Liver (tissue), 9 donors: ENCODE measurements around the gene KLK13. TPM values are rescaled to one million over a fixed set of nuclear protein-coding genes. Genes with fewer than 3 reads are reported as not detected.

Experiments
- DNase-seq: peaks from one replicate; pipeline ENCODE4 v3.0.0-alpha.2; 2017; ENCODE audit warnings: low spot score
- H3K27ac ChIP-seq, 2 donors: one replicate each; pipeline ENCODE4 v1.7.0; 2013; ENCODE audit warnings: inconsistent platforms in 2 of 2, low read length in 2 of 2, control low read depth in 1 of 2, low read depth in 1 of 2, mild to moderate bottlenecking in 1 of 2
- H3K27me3 ChIP-seq, 4 donors: one replicate each; pipeline versions ENCODE4 v1.6.1 to v1.7.0; 2013; ENCODE audit warnings: low read length in 3 of 4, inconsistent platforms in 1 of 4, mild to moderate bottlenecking in 1 of 4, moderate library complexity in 1 of 4; ENCODE audit not compliant: control insufficient read depth in 4 of 4, insufficient read depth in 4 of 4
- H3K36me3 ChIP-seq, 4 donors: one replicate each; pipeline versions ENCODE4 v1.6.1 to v1.7.0; 2013; ENCODE audit warnings: low read length in 3 of 4, mild to moderate bottlenecking in 3 of 4, low read depth in 1 of 4, moderate library complexity in 1 of 4; ENCODE audit not compliant: control insufficient read depth in 4 of 4, insufficient read depth in 3 of 4
- H3K4me1 ChIP-seq, 4 donors: one replicate each; pipeline versions ENCODE4 v1.6.1 to v1.7.0; 2013; ENCODE audit warnings: low read length in 3 of 4, mild to moderate bottlenecking in 3 of 4, moderate library complexity in 1 of 4; ENCODE audit not compliant: control insufficient read depth in 4 of 4, insufficient read depth in 4 of 4
- H3K4me3 ChIP-seq, 3 donors: one replicate each; pipeline versions ENCODE4 v1.6.1 to v1.7.0; 2013; ENCODE audit warnings: low read length in 3 of 3, control low read depth in 1 of 3, low read depth in 1 of 3, mild to moderate bottlenecking in 1 of 3
- H3K9ac ChIP-seq, 2 donors: one replicate each; pipeline ENCODE4 v1.7.0; 2013; ENCODE audit warnings: low read length in 2 of 2, mild to moderate bottlenecking in 2 of 2, moderate library complexity in 2 of 2, control low read depth in 1 of 2, low read depth in 1 of 2
- H3K9me3 ChIP-seq, 4 donors: one replicate each; pipeline versions ENCODE4 v1.6.1 to v1.7.0; 2013; ENCODE audit warnings: low read length in 3 of 4; ENCODE audit not compliant: control insufficient read depth in 4 of 4
- EGR1 ChIP-seq, 2 donors: IDR thresholded peaks; 2 replicates each; pipeline ENCODE4 v1.6.1; 2016 to 2018; ENCODE audit warnings: antibody characterized with exemption in 2 of 2, low read depth in 2 of 2
- FOXA1 ChIP-seq: IDR thresholded peaks from 2 replicates; pipeline ENCODE4 v1.6.1; 2016; ENCODE audit warnings: antibody characterized with exemption
- FOXA2 ChIP-seq: IDR thresholded peaks from 2 replicates; pipeline ENCODE4 v1.6.1; 2016; ENCODE audit warnings: antibody characterized with exemption
- GABPA ChIP-seq, 2 donors: IDR thresholded peaks in 1 of 2; conservative IDR thresholded peaks in 1 of 2; 2 replicates each; pipeline ENCODE4 v1.6.1; 2016; ENCODE audit warnings: antibody characterized with exemption in 2 of 2, mild to moderate bottlenecking in 1 of 2, moderate library complexity in 1 of 2
- HNF4A ChIP-seq, 2 donors: conservative IDR thresholded peaks; 2 replicates each; pipeline ENCODE4 v1.6.1; 2016; ENCODE audit warnings: antibody characterized with exemption in 2 of 2, mild to moderate bottlenecking in 2 of 2
- HNF4G ChIP-seq: IDR thresholded peaks from 2 replicates; pipeline ENCODE4 v1.6.1; 2016; ENCODE audit warnings: antibody characterized with exemption
- JUND ChIP-seq, 2 donors: IDR thresholded peaks; 2 replicates each; pipeline ENCODE4 v1.6.1; 2016; ENCODE audit warnings: antibody characterized with exemption in 2 of 2
- NR2F2 ChIP-seq: IDR thresholded peaks from 2 replicates; pipeline ENCODE4 v1.6.1; 2016; ENCODE audit warnings: antibody characterized with exemption
- RAD21 ChIP-seq, 2 donors: IDR thresholded peaks; 2 replicates each; pipeline ENCODE4 v1.6.1; 2016; ENCODE audit warnings: antibody characterized with exemption in 2 of 2, mild to moderate bottlenecking in 2 of 2
- RXRA ChIP-seq, 2 donors: IDR thresholded peaks; 2 replicates each; pipeline ENCODE4 v1.6.1; 2017 to 2018; ENCODE audit warnings: antibody characterized with exemption in 2 of 2, mild to moderate bottlenecking in 1 of 2
- SP1 ChIP-seq: IDR thresholded peaks from 2 replicates; pipeline ENCODE4 v1.6.1; 2018; ENCODE audit warnings: antibody characterized with exemption, mild to moderate bottlenecking
- TAF1 ChIP-seq: conservative IDR thresholded peaks from 2 replicates; pipeline ENCODE4 v1.6.1; 2016; ENCODE audit warnings: antibody characterized with exemption, mild to moderate bottlenecking
- YY1 ChIP-seq: IDR thresholded peaks from 2 replicates; pipeline ENCODE4 v1.6.1; 2016; ENCODE audit warnings: antibody characterized with exemption, mild to moderate bottlenecking
- WGBS: extraction: QIAGEN DNeasy Blood & Tissue Kit; methylation state at CpG from one replicate; pipeline ENCODE4 v1.1.7; 2013; 5-methylcytosine and 5-hydroxymethylcytosine counted together
- polyA plus RNA-seq, 2 donors: library from polyadenylated mRNA; stranded (reverse) in 1 of 2; unstranded in 1 of 2; fragments of 200-250 nt in 1 of 2; fragments of >200 nt in 1 of 2; fragmentation: Nextera tagmentation in 1 of 2; extraction: Ambion mirVana in 1 of 2; gene quantifications; one replicate each; pipeline versions ENCODE4 v1.2.1 to v1.2.3, GENCODE V29; 2013 to 2015
- total RNA-seq, 2 donors: library from RNA; depleted of rRNA; stranded (reverse); fragments of >200 nt; gene quantifications; one replicate each; pipeline ENCODE4 v1.2.3, GENCODE V29; 2014
- TF ChIP-seq, protein P1 (sequence below): fragments of 150-350 bp; IDR thresholded peaks from 2 replicates; pipeline ENCODE4 v1.5.1; 2017; ENCODE audit warnings: improper control_type of control experiment, low read depth, low read length; ENCODE audit not compliant: missing input control
- TF ChIP-seq, protein P2 (sequence below): IDR thresholded peaks from 2 replicates; pipeline ENCODE4 v1.6.1; 2016; ENCODE audit warnings: antibody characterized with exemption
- TF ChIP-seq, protein P3 (sequence below): IDR thresholded peaks from 2 replicates; pipeline ENCODE4 v1.6.1; 2016; ENCODE audit warnings: antibody characterized with exemption
- TF ChIP-seq, protein P4 (sequence below): IDR thresholded peaks from 2 replicates; pipeline ENCODE4 v1.6.1; 2016; ENCODE audit warnings: antibody characterized with exemption, mild to moderate bottlenecking
- TF ChIP-seq, protein P5 (sequence below): IDR thresholded peaks from 2 replicates; pipeline ENCODE4 v1.6.1; 2016; ENCODE audit warnings: antibody characterized with exemption
- donor health status: healthy.
- donor health status: healthy.
- donor health status: healthy.
- donor health status: healthy.
- donor health status: healthy.

Gene KLK13
- total and polyA plus RNA-seq, 4 donors, result not detected

DNA sequence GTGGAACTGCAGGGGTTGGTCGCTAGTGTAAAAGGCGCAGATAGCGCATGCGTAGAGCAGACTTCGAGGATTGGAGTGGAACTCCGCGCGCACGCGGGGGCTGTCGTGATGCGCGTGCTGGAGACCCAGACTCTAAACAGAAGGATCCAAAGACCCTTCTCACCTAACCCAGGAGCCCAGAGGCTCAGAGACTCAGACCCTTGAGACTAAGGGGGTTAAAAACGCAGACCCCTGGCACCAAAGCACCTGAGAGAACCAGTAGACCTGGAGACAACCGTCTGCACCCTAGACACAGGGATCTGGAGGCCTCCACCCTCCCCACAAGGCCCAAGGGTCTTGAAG lies 43.9 kb upstream of the KLK13 start:
- 4% methylated on average over 15 of the region's 15 CpGs for WGBS
- Histone ChIP-seq H3K27ac (peak overlapping the region in 1 of 2 donors; percentile 25), H3K9me3 (no peaks in the 10 kb centered on the region), H3K9ac (no peak overlapping the region), H3K36me3 (peaks cover 2 to 5% (median 4%) of the 10 kb centered on the region in 4 donors), H3K4me1 (peaks cover 6 to 18% (median 15%) of the 10 kb centered on the region in 4 donors), H3K27me3 (no peaks in the 10 kb centered on the region), H3K4me3 (peak overlapping the region; percentile 53 to 95 (median 64))
- DNase-seq, result no peak
- TF ChIP-seq RAD21 (IDR thresholded peaks at IDR 0.05), result no peak
- TF ChIP-seq, protein P1, sequence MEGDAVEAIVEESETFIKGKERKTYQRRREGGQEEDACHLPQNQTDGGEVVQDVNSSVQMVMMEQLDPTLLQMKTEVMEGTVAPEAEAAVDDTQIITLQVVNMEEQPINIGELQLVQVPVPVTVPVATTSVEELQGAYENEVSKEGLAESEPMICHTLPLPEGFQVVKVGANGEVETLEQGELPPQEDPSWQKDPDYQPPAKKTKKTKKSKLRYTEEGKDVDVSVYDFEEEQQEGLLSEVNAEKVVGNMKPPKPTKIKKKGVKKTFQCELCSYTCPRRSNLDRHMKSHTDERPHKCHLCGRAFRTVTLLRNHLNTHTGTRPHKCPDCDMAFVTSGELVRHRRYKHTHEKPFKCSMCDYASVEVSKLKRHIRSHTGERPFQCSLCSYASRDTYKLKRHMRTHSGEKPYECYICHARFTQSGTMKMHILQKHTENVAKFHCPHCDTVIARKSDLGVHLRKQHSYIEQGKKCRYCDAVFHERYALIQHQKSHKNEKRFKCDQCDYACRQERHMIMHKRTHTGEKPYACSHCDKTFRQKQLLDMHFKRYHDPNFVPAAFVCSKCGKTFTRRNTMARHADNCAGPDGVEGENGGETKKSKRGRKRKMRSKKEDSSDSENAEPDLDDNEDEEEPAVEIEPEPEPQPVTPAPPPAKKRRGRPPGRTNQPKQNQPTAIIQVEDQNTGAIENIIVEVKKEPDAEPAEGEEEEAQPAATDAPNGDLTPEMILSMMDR, result peak; percentile 15

DNA sequence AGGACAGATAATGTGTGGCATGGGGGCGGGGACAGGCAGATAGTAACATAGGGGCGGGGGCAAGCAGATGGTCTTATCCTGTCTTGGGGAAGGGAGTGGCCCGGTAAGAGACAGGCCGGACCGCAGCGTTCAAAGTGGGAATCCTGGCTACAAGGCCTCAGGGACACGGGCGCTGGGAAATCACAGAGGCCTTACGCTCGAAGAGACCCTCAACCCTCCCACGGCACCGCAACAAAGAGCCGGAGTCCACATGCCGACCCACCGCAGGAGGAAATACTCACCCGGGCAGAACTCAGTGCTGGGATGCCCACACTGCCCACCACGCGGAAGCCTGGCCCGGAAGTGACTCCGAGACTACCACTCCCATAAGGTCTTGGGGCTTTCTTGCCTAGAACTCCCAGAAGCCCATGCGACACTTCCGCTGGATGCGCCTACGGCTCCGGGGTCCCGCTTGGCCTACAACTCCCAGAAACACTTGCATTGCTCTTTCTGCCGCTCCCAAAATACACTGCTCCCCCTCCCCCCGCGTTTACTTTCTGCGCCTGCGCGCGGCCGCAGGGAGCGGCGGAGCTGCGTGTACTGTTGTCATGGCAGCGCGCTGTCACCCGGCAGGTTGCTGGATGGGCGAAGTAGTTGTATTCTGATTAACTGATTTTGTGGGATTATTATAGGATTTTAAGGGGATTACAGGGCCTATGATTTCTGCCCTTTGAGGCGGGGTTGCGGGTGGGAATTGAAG lies 43.3 kb upstream of the KLK13 start, which contains the start of gene CTU1:
TSS of gene CTU1 (minus strand) at position 344 of the 739 bp plus-strand sequence. CDS start 3,840 bp downstream, outside the sequence.
- under 1% methylated on average over 43 of the region's 43 CpGs for WGBS
- TF ChIP-seq, protein P2, sequence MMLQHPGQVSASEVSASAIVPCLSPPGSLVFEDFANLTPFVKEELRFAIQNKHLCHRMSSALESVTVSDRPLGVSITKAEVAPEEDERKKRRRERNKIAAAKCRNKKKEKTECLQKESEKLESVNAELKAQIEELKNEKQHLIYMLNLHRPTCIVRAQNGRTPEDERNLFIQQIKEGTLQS, result no peak
- TF ChIP-seq FOXA2 (no peak), RAD21 (IDR thresholded peaks at IDR 0.05) (peak; percentile 11 to 30), JUND (IDR thresholded peaks at IDR 0.05) (no peak), FOXA1 (no peak), HNF4A (conservative IDR thresholded peaks at IDR 0.05) (peak in 1 of 2 donors; percentile 12), SP1 (peak; percentile 68), RXRA (IDR thresholded peaks at IDR 0.05) (peak; percentile 31 to 49), GABPA (IDR thresholded peaks at IDR 0.05 in 1 of 2, conservative IDR thresholded peaks at IDR 0.05 in 1 of 2) (peak; percentile 83 to 97), HNF4G (no peak), NR2F2 (peak; percentile 50), YY1 (peak; percentile 89), TAF1 (peak; percentile 23), EGR1 (IDR thresholded peaks at IDR 0.05; ENCODE audit: low read depth in 2 of 2) (peak; percentile 46 to 51)
- TF ChIP-seq, protein P1, result no peak
- TF ChIP-seq, protein P3, sequence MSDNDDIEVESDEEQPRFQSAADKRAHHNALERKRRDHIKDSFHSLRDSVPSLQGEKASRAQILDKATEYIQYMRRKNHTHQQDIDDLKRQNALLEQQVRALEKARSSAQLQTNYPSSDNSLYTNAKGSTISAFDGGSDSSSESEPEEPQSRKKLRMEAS, result peak; percentile 91
- TF ChIP-seq, protein P4, sequence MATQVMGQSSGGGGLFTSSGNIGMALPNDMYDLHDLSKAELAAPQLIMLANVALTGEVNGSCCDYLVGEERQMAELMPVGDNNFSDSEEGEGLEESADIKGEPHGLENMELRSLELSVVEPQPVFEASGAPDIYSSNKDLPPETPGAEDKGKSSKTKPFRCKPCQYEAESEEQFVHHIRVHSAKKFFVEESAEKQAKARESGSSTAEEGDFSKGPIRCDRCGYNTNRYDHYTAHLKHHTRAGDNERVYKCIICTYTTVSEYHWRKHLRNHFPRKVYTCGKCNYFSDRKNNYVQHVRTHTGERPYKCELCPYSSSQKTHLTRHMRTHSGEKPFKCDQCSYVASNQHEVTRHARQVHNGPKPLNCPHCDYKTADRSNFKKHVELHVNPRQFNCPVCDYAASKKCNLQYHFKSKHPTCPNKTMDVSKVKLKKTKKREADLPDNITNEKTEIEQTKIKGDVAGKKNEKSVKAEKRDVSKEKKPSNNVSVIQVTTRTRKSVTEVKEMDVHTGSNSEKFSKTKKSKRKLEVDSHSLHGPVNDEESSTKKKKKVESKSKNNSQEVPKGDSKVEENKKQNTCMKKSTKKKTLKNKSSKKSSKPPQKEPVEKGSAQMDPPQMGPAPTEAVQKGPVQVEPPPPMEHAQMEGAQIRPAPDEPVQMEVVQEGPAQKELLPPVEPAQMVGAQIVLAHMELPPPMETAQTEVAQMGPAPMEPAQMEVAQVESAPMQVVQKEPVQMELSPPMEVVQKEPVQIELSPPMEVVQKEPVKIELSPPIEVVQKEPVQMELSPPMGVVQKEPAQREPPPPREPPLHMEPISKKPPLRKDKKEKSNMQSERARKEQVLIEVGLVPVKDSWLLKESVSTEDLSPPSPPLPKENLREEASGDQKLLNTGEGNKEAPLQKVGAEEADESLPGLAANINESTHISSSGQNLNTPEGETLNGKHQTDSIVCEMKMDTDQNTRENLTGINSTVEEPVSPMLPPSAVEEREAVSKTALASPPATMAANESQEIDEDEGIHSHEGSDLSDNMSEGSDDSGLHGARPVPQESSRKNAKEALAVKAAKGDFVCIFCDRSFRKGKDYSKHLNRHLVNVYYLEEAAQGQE, result peak; percentile 51
- TF ChIP-seq, protein P5, sequence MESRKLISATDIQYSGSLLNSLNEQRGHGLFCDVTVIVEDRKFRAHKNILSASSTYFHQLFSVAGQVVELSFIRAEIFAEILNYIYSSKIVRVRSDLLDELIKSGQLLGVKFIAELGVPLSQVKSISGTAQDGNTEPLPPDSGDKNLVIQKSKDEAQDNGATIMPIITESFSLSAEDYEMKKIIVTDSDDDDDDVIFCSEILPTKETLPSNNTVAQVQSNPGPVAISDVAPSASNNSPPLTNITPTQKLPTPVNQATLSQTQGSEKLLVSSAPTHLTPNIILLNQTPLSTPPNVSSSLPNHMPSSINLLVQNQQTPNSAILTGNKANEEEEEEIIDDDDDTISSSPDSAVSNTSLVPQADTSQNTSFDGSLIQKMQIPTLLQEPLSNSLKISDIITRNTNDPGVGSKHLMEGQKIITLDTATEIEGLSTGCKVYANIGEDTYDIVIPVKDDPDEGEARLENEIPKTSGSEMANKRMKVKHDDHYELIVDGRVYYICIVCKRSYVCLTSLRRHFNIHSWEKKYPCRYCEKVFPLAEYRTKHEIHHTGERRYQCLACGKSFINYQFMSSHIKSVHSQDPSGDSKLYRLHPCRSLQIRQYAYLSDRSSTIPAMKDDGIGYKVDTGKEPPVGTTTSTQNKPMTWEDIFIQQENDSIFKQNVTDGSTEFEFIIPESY, result peak; percentile 96
- peak within 1 kb of the TSS; percentile 34 to 47 for H3K27ac ChIP-seq
- H3K9ac ChIP-seq, result peak within 1 kb of the TSS; percentile 21 to 42
- peak within 1 kb of the TSS; percentile 75 to 95 (median 84) for H3K4me3 ChIP-seq
- H3K9me3 ChIP-seq, result no peaks in the 10 kb centered on the region
- DNase-seq, result peak; percentile 97
- peaks cover 3 to 7% (median 5%) of the 10 kb centered on the region in 4 donors for H3K36me3 ChIP-seq
- peaks cover 6 to 18% (median 15%) of the 10 kb centered on the region in 4 donors for H3K4me1 ChIP-seq
- H3K27me3 ChIP-seq, result no peaks in the 10 kb centered on the region
